Immature natural killer cell (primary cell): ENCODE measurements around the gene ST6GALNAC1. TPM values are rescaled to one million over a fixed set of nuclear protein-coding genes. Genes with fewer than 3 reads are reported as not detected.

ENCODE experiments used
- DNase-seq, 3 donors: peaks; one replicate each; pipeline ENCODE4 v3.0.0; 2022; ENCODE audit warnings: mixed read lengths in 1 of 3
- H3K27ac Mint-ChIP-seq, 6 donors: one replicate each; pipeline ENCODE4 v1.8.0; 2020; ENCODE audit warnings: mixed read lengths in 6 of 6, mild to moderate bottlenecking in 5 of 6, inconsistent platforms in 4 of 6, moderate library complexity in 3 of 6
- H3K27me3 Mint-ChIP-seq, 3 donors: one replicate each; pipeline ENCODE4 v1.8.0; 2020 to 2021; ENCODE audit warnings: low read depth in 3 of 3, mild to moderate bottlenecking in 3 of 3, mixed read lengths in 3 of 3, moderate library complexity in 3 of 3, inconsistent platforms in 1 of 3
- H3K36me3 Mint-ChIP-seq, 3 donors: one replicate each; pipeline ENCODE4 v1.8.0; 2020; ENCODE audit warnings: mixed read lengths in 3 of 3, inconsistent platforms in 2 of 3, mild to moderate bottlenecking in 2 of 3
- H3K4me1 Mint-ChIP-seq, 2 donors: one replicate each; pipeline ENCODE4 v1.8.0; 2020; ENCODE audit warnings: inconsistent platforms in 2 of 2, mild to moderate bottlenecking in 2 of 2, mixed read lengths in 2 of 2, moderate library complexity in 1 of 2
- H3K4me3 Mint-ChIP-seq, 5 donors: one replicate each; pipeline ENCODE4 v1.8.0; 2020; ENCODE audit warnings: mild to moderate bottlenecking in 5 of 5, mixed read lengths in 5 of 5, inconsistent platforms in 3 of 5, moderate library complexity in 3 of 5
- H3K9me3 Mint-ChIP-seq, 6 donors: one replicate each; pipeline ENCODE4 v1.8.0; 2020; ENCODE audit warnings: mild to moderate bottlenecking in 6 of 6, mixed read lengths in 6 of 6, inconsistent platforms in 4 of 6, moderate library complexity in 3 of 6
- polyA plus RNA-seq, 3 donors: library from polyadenylated mRNA; unstranded; fragments of 300-500 nt; fragmentation: Illumina TruSeq; gene quantifications; one replicate each; pipeline ENCODE4 v1.2.3, GENCODE V29; 2021

Gene ST6GALNAC1
- polyA plus RNA-seq, 3 donors from 2014 or later = not detected

DNA sequence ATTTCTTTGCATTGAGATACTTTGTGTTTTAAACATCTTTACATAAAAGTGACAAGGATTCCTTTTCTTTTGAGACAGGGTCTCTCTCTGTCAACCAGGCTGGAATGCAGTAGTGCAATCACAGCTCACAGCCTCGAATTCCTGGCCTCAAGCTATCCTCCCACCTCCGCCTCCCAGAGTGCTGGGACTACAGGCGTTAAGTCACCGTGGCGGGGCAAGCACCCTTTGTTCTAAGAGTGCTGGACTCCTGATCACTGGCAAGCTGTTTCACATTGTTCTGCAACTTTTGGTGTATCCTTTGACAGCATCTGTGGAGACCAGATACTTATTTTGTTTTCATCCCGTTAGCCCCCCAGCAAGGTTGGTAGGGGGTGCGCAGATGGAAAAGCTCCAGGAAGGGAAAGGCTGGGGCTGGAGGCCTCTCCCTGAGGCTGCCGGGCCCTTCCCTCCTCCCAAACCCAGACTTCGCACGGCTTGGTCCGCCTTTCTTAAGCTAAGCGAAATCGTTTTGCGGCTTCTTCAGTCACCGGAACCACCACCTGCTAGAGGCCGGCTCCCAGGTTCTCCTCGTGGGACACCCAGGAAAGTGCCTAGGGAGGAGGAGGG, 59.0 kb downstream of the ST6GALNAC1 start:
- peaks cover 0 to 6% (median 0%) of the 10 kb centered on the region in 3 donors for H3K36me3 Mint-ChIP-seq
- H3K9me3 Mint-ChIP-seq = no peaks in the 10 kb centered on the region
- DNase-seq = no peak
- peaks cover 8 to 29% (median 8%) of the 10 kb centered on the region in 3 donors for H3K27me3 Mint-ChIP-seq
- no peak overlapping the region for H3K27ac Mint-ChIP-seq
- H3K4me1 Mint-ChIP-seq = peaks cover 6 to 8% of the 10 kb centered on the region in 2 donors
- peak overlapping the region in 4 of 5 donors; percentile 45 to 62 (median 55) for H3K4me3 Mint-ChIP-seq

DNA sequence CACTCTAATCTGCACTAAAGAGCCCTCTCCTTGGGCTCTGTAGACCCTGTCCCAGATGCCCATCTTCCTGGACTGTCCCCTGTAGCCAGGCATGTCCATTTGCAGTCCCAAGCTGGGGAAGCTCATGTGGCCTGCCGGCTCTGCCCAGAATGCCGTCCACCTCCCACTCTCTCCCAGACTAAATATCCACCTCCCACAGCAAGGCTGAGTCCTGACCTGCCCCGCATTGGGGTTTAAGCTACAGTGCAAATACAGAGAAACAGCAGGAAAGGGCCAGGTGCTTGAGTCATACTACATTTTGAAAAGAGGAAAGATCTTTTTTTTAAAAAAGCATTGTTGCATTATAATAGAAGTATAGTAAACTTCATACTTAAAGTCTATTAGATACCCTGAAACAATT, 60.9 kb downstream of the ST6GALNAC1 start:
- H3K4me1 Mint-ChIP-seq = peaks cover 6 to 8% of the 10 kb centered on the region in 2 donors
- H3K36me3 Mint-ChIP-seq = no peaks in the 10 kb centered on the region
- H3K9me3 Mint-ChIP-seq = no peaks in the 10 kb centered on the region
- no peak for DNase-seq
- H3K4me3 Mint-ChIP-seq = no peak overlapping the region
- H3K27ac Mint-ChIP-seq = no peak overlapping the region
- H3K27me3 Mint-ChIP-seq = peaks cover 5 to 21% (median 8%) of the 10 kb centered on the region in 3 donors

DNA sequence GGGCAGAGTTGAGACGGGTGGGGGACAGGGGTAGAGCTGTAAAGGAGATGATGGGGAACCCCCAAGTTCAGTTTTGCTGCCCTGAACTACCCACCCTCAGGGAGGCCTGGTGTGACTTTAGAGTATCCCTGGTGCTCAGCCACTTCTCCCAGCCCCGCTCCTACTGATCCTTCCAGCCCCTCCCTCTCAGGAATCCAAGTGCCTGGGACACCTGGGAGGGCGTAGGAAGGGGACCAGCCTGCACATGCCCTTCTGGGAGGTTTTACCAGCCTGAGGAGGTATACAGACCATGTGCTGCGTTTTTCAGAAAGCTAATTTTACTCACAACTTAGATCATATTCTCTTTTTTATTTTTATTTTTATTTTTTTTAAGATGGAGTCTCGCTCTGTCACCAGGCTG, 62.0 kb downstream of the ST6GALNAC1 start:
- Mint-ChIP-seq H3K36me3 (no peaks in the 10 kb centered on the region), H3K4me1 (peaks cover 0 to 8% of the 10 kb centered on the region in 2 donors), H3K4me3 (no peak overlapping the region), H3K9me3 (no peaks in the 10 kb centered on the region), H3K27ac (no peak overlapping the region), H3K27me3 (peaks cover 5 to 12% (median 6%) of the 10 kb centered on the region in 3 donors)
- DNase-seq = no peak

DNA sequence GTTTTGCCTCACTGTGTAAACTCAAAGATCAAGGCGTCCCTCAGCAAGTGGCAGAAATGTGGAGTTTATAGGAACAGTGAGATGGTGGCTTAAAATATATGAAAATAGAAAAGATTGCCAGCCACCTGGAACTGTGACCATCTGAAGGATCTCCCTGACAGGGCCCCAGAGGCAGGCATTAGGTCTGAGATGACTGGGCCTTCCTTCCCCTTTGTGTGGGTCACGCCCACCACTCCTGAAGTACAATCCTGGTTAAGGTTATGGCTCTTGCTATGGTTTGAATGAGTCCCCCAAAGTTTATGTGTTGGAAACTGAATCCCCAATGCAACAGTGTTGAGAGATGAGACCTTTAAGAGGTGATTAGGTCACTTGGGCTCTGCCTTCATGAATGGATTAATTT, 64.3 kb downstream of the ST6GALNAC1 start:
- Mint-ChIP-seq H3K9me3 (no peaks in the 10 kb centered on the region), H3K4me3 (no peak overlapping the region), H3K27me3 (peaks cover 3 to 10% (median 5%) of the 10 kb centered on the region in 3 donors), H3K27ac (no peak overlapping the region), H3K36me3 (no peaks in the 10 kb centered on the region), H3K4me1 (no peaks in the 10 kb centered on the region)
- DNase-seq = no peak

DNA sequence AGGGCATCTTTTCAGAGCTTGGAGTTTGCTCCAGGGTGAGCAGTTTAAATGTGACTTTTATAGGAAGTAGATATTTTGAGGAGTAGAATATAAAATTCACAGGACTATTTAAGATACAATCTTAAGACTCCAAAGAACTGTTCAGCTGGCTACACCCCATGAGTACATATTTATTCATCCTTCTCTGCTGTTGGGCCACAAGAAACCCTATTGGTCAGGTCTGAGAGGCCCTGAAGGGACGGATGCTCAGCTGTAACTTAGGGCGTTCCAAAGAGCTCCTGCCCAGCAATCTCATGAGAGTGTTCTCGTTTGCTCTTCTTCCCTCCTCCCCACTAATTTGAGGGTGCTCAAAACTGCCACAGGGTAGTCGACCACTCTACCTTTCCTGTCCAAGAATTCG, 65.2 kb downstream of the ST6GALNAC1 start:
- Mint-ChIP-seq H3K4me3 (no peak overlapping the region), H3K9me3 (no peaks in the 10 kb centered on the region), H3K27ac (no peak overlapping the region), H3K27me3 (peaks cover 0 to 6% (median 0%) of the 10 kb centered on the region in 3 donors), H3K36me3 (no peaks in the 10 kb centered on the region), H3K4me1 (no peaks in the 10 kb centered on the region)
- DNase-seq = no peak

DNA sequence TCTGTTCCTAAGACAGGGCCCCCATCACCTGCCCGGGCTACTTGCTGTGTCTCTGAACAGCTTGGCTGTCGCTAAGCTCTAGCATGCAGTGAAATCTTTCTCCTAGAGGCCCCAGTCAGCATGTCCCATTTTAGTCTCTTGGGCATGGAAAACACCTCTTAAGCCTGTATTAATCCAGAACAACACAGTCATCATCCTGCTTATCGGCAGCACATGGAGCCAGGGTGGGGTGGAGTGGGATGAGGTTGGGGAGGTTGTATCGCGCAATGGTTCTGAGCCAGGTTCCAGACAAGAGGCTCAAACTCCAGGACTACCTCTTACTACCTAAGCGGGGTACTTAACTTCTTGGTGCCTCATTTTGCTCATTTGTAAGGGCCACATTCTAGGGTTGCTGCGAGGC, 65.7 kb downstream of the ST6GALNAC1 start:
- no peaks in the 10 kb centered on the region for H3K9me3 Mint-ChIP-seq
- H3K27me3 Mint-ChIP-seq = peaks cover 0 to 6% (median 0%) of the 10 kb centered on the region in 3 donors
- DNase-seq = no peak

DNA sequence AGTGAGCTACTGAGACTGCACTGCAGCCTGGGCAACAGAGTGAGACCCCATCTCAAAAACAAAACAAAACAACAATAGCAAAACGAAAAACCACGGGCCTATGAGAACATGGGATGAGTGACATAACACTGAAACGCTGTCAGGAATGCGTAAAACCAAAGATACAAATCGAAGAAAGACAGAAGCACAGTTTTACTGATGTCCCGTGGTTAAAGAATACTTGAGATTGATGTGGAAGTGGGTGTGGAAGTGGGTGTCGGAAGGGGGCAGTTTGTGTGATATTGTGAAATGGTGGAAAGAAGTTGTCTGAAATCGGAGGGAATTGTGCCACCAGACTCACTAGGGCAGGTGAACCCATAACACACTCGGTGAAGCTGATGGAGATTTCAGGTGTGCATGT, 67.4 kb downstream of the ST6GALNAC1 start:
- Mint-ChIP-seq H3K27ac (no peak overlapping the region), H3K4me1 (no peaks in the 10 kb centered on the region), H3K9me3 (no peaks in the 10 kb centered on the region), H3K27me3 (peaks cover 0 to 6% (median 2%) of the 10 kb centered on the region in 3 donors), H3K36me3 (no peaks in the 10 kb centered on the region), H3K4me3 (no peak overlapping the region)
- no peak for DNase-seq

More for the DNA sequence above, 65.7 kb downstream of the ST6GALNAC1 start:
- Mint-ChIP-seq H3K4me3 (no peak overlapping the region), H3K36me3 (no peaks in the 10 kb centered on the region), H3K27ac (no peak overlapping the region), H3K4me1 (no peaks in the 10 kb centered on the region)

DNA sequence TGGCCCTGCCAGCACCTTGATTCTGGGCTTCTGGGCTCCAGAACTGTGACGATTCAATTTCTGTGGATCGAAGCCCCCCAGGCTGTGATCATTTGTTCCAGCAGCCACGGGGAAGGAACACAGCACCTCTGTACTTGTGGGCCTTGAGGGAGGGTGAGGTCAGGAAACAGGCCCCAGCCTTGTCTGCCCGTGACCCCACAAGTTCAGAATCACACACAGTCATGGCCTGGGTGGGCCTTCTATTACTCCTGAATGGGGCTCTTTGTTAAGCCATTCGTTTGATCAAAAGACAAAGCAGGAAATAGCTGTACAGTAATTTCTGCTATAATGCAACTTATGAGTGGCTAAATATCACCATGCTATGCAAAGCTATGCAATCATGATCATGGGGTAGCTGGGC, 68.0 kb downstream of the ST6GALNAC1 start:
- Mint-ChIP-seq H3K27me3 (peaks cover 0 to 6% (median 2%) of the 10 kb centered on the region in 3 donors), H3K4me3 (no peak overlapping the region), H3K9me3 (no peaks in the 10 kb centered on the region), H3K27ac (no peak overlapping the region), H3K36me3 (no peaks in the 10 kb centered on the region), H3K4me1 (no peaks in the 10 kb centered on the region)
- DNase-seq = no peak

Other genes starting within 250 kb of the ST6GALNAC1 start
- 10 to 100 TPM in 1 of 3 donors, 1 to 10 TPM in 1, under 1 TPM in 1; 0.19 to 14.3 (median 5.2) TPM for gene UBE2O, start 190.6 kb downstream of the ST6GALNAC1 start, polyA plus RNA-seq
- gene AANAT, start 176.2 kb downstream of the ST6GALNAC1 start, polyA plus RNA-seq = under 1 TPM in 1 of 3 donors, not detected in 2; 0.34 TPM
- 10 to 100 TPM; 19.3 to 90.5 (median 23.6) TPM for gene RHBDF2, start 142.3 kb downstream of the ST6GALNAC1 start, polyA plus RNA-seq
- under 1 TPM in 2 of 3 donors, not detected in 1; 0.09 to 0.41 TPM for gene CYGB, start 106.0 kb downstream of the ST6GALNAC1 start, polyA plus RNA-seq
- gene PRCD, start 103.7 kb downstream of the ST6GALNAC1 start, polyA plus RNA-seq = 1 to 10 TPM; 2.8 to 5.3 (median 3.1) TPM
- gene ST6GALNAC2, start 57.9 kb downstream of the ST6GALNAC1 start, polyA plus RNA-seq = under 1 TPM in 1 of 3 donors, not detected in 2; 0.24 TPM
- gene MXRA7, start 67.2 kb upstream of the ST6GALNAC1 start, polyA plus RNA-seq = 10 to 100 TPM; 23.6 to 60.6 (median 56.7) TPM
- 10 to 100 TPM; 20.3 to 38.5 (median 27.2) TPM for gene JMJD6, start 82.8 kb upstream of the ST6GALNAC1 start, polyA plus RNA-seq
- 100 to 1,000 TPM in 2 of 3 donors, 10 to 100 TPM in 1; 91.6 to 166 (median 133) TPM for gene METTL23, start 83.1 kb upstream of the ST6GALNAC1 start, polyA plus RNA-seq
- 100 to 1,000 TPM in 2 of 3 donors, 10 to 100 TPM in 1; 100.0 to 134 (median 125) TPM for gene SRSF2, start 93.6 kb upstream of the ST6GALNAC1 start, polyA plus RNA-seq
- gene MFSD11, start 94.4 kb upstream of the ST6GALNAC1 start, polyA plus RNA-seq = 10 to 100 TPM; 25.2 to 48.0 (median 36.0) TPM
- gene MGAT5B, start 224.6 kb upstream of the ST6GALNAC1 start, polyA plus RNA-seq = not detected